K562 (cell line): ENCODE results near the gene PSMD13. TPM values are rescaled to one million over a fixed set of nuclear protein-coding genes. Genes with fewer than 3 reads are reported as not detected.

Experiments used
- ATAC-seq: fragments of 200-7000 bp; cut with Tn5 transposase; 3 replicates; pipeline ENCODE4 v1.9.1; 2020; ENCODE audit warnings: moderate library complexity
- BruUV-seq: library from RNA; stranded (reverse); fragments of 400-500 nt; replicated peaks from 2 replicates; lab custom pipeline; 2021; lab: Mats Ljungman, UMichigan
- CTCF ChIA-PET: fragments of 300-600 bp; formaldehyde crosslinking; extraction: SDS; loops from one replicate; lab custom pipeline; 2021; ENCODE audit warnings: low intra/inter-chr PET ratio; lab: Yijun Ruan, JAX
- POLR2A ChIA-PET: fragments of 300-600, 350-650 bp; sonication (Branson Sonifier 250); formaldehyde crosslinking; extraction: SDS; loops from one replicate; lab custom pipeline; 2021; ENCODE audit warnings: antibody characterized with exemption, inconsistent platforms; lab: Yijun Ruan, JAX
- DNase-seq, 4 experiments: peaks; one replicate each; pipeline versions ENCODE4 v3.0.0 to v3.0.0-alpha.2; 2011 to 2018; ENCODE audit warnings: low spot score in 3 of 4, mixed read lengths in 3 of 4; ENCODE audit errors: extremely low read depth in 1 of 4
- FAIRE-seq: peaks from 2 replicates; lab custom pipeline; 2011; peaks lifted over from hg19 to GRCh38; lab: Jason Lieb, UNC
- H2AFZ ChIP-seq: 2 replicates; pipeline ENCODE4 v1.6.0; 2011; ENCODE audit warnings: low read depth, low read length, control low read depth, inconsistent platforms
- H3K27ac ChIP-seq: fragments of 200-600 bp; 3 replicates; pipeline ENCODE4 v1.8.0; 2011; ENCODE audit warnings: low read depth, mild to moderate bottlenecking, control low read depth, inconsistent platforms, low read length, moderate library complexity, mixed read lengths; ENCODE audit errors: extremely low read depth
- H3K27me3 ChIP-seq, 2 experiments: fragments of 300-600 bp in 1 of 2; 2 replicates in 1 of 2; 3 replicates in 1 of 2; pipeline versions ENCODE4 v1.6.0 to v1.8.0; 2011; ENCODE audit warnings: inconsistent platforms in 2 of 2, low read length in 2 of 2, mild to moderate bottlenecking in 1 of 2, mixed read lengths in 1 of 2, moderate library complexity in 1 of 2; ENCODE audit not compliant: control insufficient read depth in 2 of 2, insufficient read depth in 2 of 2
- H3K36me3 ChIP-seq: fragments of 300-600 bp; 3 replicates; pipeline ENCODE4 v1.8.0; 2011; ENCODE audit warnings: mild to moderate bottlenecking, low read length, inconsistent platforms; ENCODE audit not compliant: control insufficient read depth, insufficient read depth
- H3K4me1 ChIP-seq, 2 experiments: fragments of 200-600 bp in 1 of 2; replicated peaks in 1 of 2; 2 replicates in 1 of 2; 3 replicates in 1 of 2; pipeline versions ENCODE4 v1.5.1 to v1.8.0; 2011; ENCODE audit warnings: inconsistent platforms in 2 of 2, low read length in 2 of 2, mild to moderate bottlenecking in 1 of 2, mixed read lengths in 1 of 2, moderate library complexity in 1 of 2; ENCODE audit not compliant: control insufficient read depth in 2 of 2, insufficient read depth in 2 of 2
- H3K4me2 ChIP-seq: 2 replicates; pipeline ENCODE4 v1.6.1; 2011; ENCODE audit warnings: low read length, control low read depth, inconsistent platforms, mixed read lengths; ENCODE audit not compliant: insufficient read depth
- H3K4me3 ChIP-seq: fragments of 200-600 bp; sonication (generic), shearing (Covaris generic); 2 replicates; pipeline ENCODE4 v1.5.1; 2016; ENCODE audit warnings: control low read depth, inconsistent platforms
- H3K79me2 ChIP-seq: fragments of 200-600 bp; 3 replicates; pipeline ENCODE4 v1.8.0; 2011; ENCODE audit warnings: low read length, inconsistent platforms; ENCODE audit not compliant: control insufficient read depth, insufficient read depth
- H3K9ac ChIP-seq, 2 experiments: 2 replicates each; pipeline versions ENCODE4 v1.6.0 to v1.6.1; 2011; ENCODE audit warnings: low read depth in 2 of 2, low read length in 2 of 2, control low read depth in 1 of 2, inconsistent platforms in 1 of 2, mild to moderate bottlenecking in 1 of 2, mixed read lengths in 1 of 2; ENCODE audit not compliant: insufficient read depth in 1 of 2
- H3K9me1 ChIP-seq: one replicate; pipeline ENCODE4 v1.6.0; 2011; ENCODE audit warnings: inconsistent platforms, mild to moderate bottlenecking, low read length, moderate library complexity; ENCODE audit not compliant: control insufficient read depth, insufficient read depth
- H3K9me3 ChIP-seq: replicated peaks from 2 replicates; pipeline ENCODE4 v1.5.1; 2011; ENCODE audit warnings: low read depth, low read length, inconsistent platforms; ENCODE audit not compliant: control insufficient read depth, insufficient read depth
- H4K20me1 ChIP-seq: replicated peaks from 2 replicates; pipeline ENCODE4 v1.6.1; 2011; ENCODE audit warnings: low read length, inconsistent platforms, mixed read lengths; ENCODE audit not compliant: control insufficient read depth, insufficient read depth
- BDP1 ChIP-seq: IDR thresholded peaks from 3 replicates; pipeline ENCODE4 v1.6.1; 2011; ENCODE audit not compliant: insufficient read length, insufficient read depth
- CBX3 ChIP-seq, 2 experiments: IDR thresholded peaks; 1 replicate in 1 of 2; 2 replicates in 1 of 2; pipeline ENCODE4 v1.6.1; 2012; ENCODE audit warnings: inconsistent platforms in 2 of 2, low read length in 2 of 2, borderline replicate concordance in 1 of 2, control low read depth in 1 of 2
- GATA2 ChIP-seq: sonication (generic); formaldehyde crosslinking; IDR thresholded peaks from 2 replicates; pipeline ENCODE4 v1.4.0; 2020; ENCODE audit warnings: mild to moderate bottlenecking, missing genetic modification reagents
- KAT7 ChIP-seq: sonication (generic); formaldehyde crosslinking; IDR thresholded peaks from 2 replicates; pipeline ENCODE4 v1.8.0; 2022; ENCODE audit warnings: missing genetic modification reagents, mild to moderate bottlenecking, borderline replicate concordance
- KDM5B ChIP-seq: fragments of 200-600 bp; sonication (generic); IDR thresholded peaks from 2 replicates; pipeline ENCODE4 v1.6.1; 2012; ENCODE audit warnings: low read depth, mild to moderate bottlenecking, moderate library complexity, low read length, control low read depth, inconsistent platforms; ENCODE audit not compliant: insufficient replicate concordance
- LEF1 ChIP-seq: fragments of 450-650 bp; IDR thresholded peaks from 2 replicates; pipeline ENCODE4 v1.6.1; 2016; ENCODE audit warnings: mild to moderate bottlenecking
- MEF2A ChIP-seq: IDR thresholded peaks from 2 replicates; pipeline ENCODE4 v1.6.1; 2011; ENCODE audit warnings: low read depth, mild to moderate bottlenecking, low read length, moderate library complexity; ENCODE audit not compliant: control insufficient read depth
- POLR2A ChIP-seq: fragments of 450-650 bp; conservative IDR thresholded peaks from 2 replicates; pipeline ENCODE4 v1.6.1; 2016
- POLR2B ChIP-seq: fragments of 450-650 bp; IDR thresholded peaks from 2 replicates; pipeline ENCODE4 v1.6.1; 2018; ENCODE audit warnings: low read depth; ENCODE audit not compliant: partially characterized antibody
- POLR2G ChIP-seq: fragments of 200-400 bp; formaldehyde crosslinking; IDR thresholded peaks from 2 replicates; pipeline ENCODE4 v1.6.1; 2017; ENCODE audit warnings: low read depth, mild to moderate bottlenecking, antibody characterized with exemption, low read length, moderate library complexity
- SPI1 ChIP-seq: IDR thresholded peaks from 2 replicates; pipeline ENCODE4 v1.6.1; 2011; ENCODE audit warnings: low read depth, low read length, control low read depth, borderline replicate concordance
- TAF7 ChIP-seq: fragments of 450-650 bp; IDR thresholded peaks from 2 replicates; pipeline ENCODE4 v1.6.1; 2016; ENCODE audit warnings: missing genetic modification characterization, missing compliant biosample characterization
- ZNF764 ChIP-seq: fragments of 250-450 bp; sonication (Bioruptor Pico); IDR thresholded peaks from 2 replicates; pipeline ENCODE4 v1.4.0; 2020; ENCODE audit warnings: low read depth, mild to moderate bottlenecking, moderate library complexity
- WGBS: fragments of 100-300 bp; shearing (Covaris generic); methylation state at CpG from one replicate; pipeline ENCODE4 v1.1.6; 2016; ENCODE audit warnings: low coverage, mixed read lengths; ENCODE audit not compliant: insufficient coverage; ENCODE audit errors: missing lambda C conversion rate; 5-methylcytosine and 5-hydroxymethylcytosine counted together
- in situ Hi-C: fragments of 300-500 bp; cut with MboI; formaldehyde crosslinking; loops from 4 replicates; pipeline ENCODE4 v1.15.0; 2018; ENCODE audit warnings: inconsistent platforms, mixed read lengths
- intact Hi-C: fragments of 100-400 bp; cut with micrococcal nuclease; formaldehyde crosslinking; loops from 2 replicates; pipeline ENCODE4 v1.14.2; 2022
- polyA plus RNA-seq, 8 experiments: library from polyadenylated mRNA; depleted of rRNA in 4 of 8; stranded (reverse) in 5 of 8; unstranded in 3 of 8; fragments of >200 nt; fragmentation: Nextera tagmentation in 2 of 8; fragmentation: Illumina TruSeq in 1 of 8; extraction: Ambion mirVana in 2 of 8; extraction: Trizol in 1 of 8; gene quantifications; 2 replicates each; pipeline versions ENCODE4 v1.2.1 to v1.2.3, GENCODE V29; 2011 to 2014; ENCODE audit warnings: inconsistent platforms in 1 of 8, missing spikeins in 1 of 8
- total RNA-seq, 7 experiments: library from RNA; depleted of rRNA in 6 of 7; stranded (reverse); fragments of >200 nt in 6 of 7; fragmentation: Illumina TruSeq in 2 of 7; extraction: Trizol in 2 of 7; gene quantifications; 2 replicates each; pipeline versions ENCODE4 v1.2.1 to v1.2.3, GENCODE V29; 2011 to 2021; ENCODE audit warnings: low replicate concordance in 1 of 7
- TF ChIP-seq, protein P1 (sequence below): sonication (generic); formaldehyde crosslinking; IDR thresholded peaks from 2 replicates; pipeline ENCODE4 v1.8.0; 2022; ENCODE audit warnings: mild to moderate bottlenecking, missing genetic modification reagents
- TF ChIP-seq, protein P2 (sequence below): IDR thresholded peaks from 2 replicates; pipeline ENCODE4 v1.6.1; 2012; ENCODE audit warnings: low read depth, low read length, improper control_type of control experiment, borderline replicate concordance

PSMD13 gene
- total and polyA plus RNA-seq, 9 of the 15 experiments (the other 6 are each of a cell fraction or from before 2014, with no cell fraction given), result 185 to 383 (median 267) TPM

DNA sequence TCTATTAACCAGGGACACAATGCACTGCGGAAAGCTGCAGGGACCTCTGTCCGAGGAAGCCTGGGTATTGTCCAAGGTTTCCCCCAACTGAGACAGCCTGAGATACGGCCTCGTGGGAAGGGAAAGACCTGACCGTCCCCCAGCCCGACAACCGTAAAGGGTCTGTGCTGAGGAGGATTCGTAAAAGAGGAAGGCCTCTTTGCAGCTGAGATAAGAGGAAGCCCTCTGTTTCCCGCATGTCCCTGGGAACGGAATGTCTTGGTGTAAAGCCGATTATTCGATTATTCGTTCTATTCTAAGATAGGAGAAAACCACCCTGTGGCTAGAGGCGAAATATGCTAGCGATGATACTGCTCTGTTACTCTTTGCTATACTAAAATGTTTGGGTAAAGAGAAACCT lies 34.8 kb upstream of the PSMD13 start:
- no peaks in the 10 kb centered on the region for H3K9me1 ChIP-seq
- TF ChIP-seq KAT7, result peak; percentile 51; the same call in 1 of the 2 replicates
- peak; percentile 10 for TF ChIP-seq KDM5B
- TF ChIP-seq SPI1, result peak; percentile 80; the same call in 1 of the 2 replicates
- TF ChIP-seq GATA2 (CRISPR knock-in tag), result no peak
- TF ChIP-seq, all 486 proteins: peak for 3
- Histone ChIP-seq H4K20me1 (peaks cover 25% of the 10 kb centered on the region), H3K4me1 (peaks cover 24 to 57% of the 10 kb centered on the region in 2 experiments; a peak in 4 of 5 replicates), H3K9ac (no peak overlapping the region), H3K27me3 (no peaks in the 10 kb centered on the region), H3K4me2 (no peak overlapping the region), H3K27ac (no peak overlapping the region), H3K9me3 (no peaks in the 10 kb centered on the region), H3K79me2 (peaks cover 32% of the 10 kb centered on the region), H3K36me3 (peaks cover 52% of the 10 kb centered on the region), H2AFZ (no peak overlapping the region), H3K4me3 (no peak overlapping the region)
- FAIRE-seq (no peak), ATAC-seq (no peak), DNase-seq (no peak)
- ChIA-PET POLR2A (interaction anchor here (0.9 kb wide), 1 partner anchor 10 kb away, joined by 3 read pairs; no protein-coding TSS in a partner anchor), CTCF (no interaction called here)
- in situ Hi-C loops, result no loop called here
- no TSS peak for BruUV-seq
- WGBS, result 68% methylated on average over 15 of the region's 15 CpGs
- intact Hi-C loops, result no loop called here

- Histone ChIP-seq H3K4me3 (no peak overlapping the region), H3K9me3 (no peaks in the 10 kb centered on the region), H3K9ac (no peak overlapping the region), H3K4me1 (peaks cover 24 to 54% of the 10 kb centered on the region in 2 experiments; a peak in 4 of 5 replicates), H3K79me2 (peaks cover 35% of the 10 kb centered on the region), H3K9me1 (no peaks in the 10 kb centered on the region), H3K36me3 (peaks cover 52% of the 10 kb centered on the region), H4K20me1 (peaks cover 25% of the 10 kb centered on the region), H3K27me3 (no peaks in the 10 kb centered on the region), H2AFZ (no peak overlapping the region), H3K27ac (no peak overlapping the region), H3K4me2 (no peak overlapping the region)
- WGBS, result 70% methylated on average over 8 of the region's 8 CpGs
- no peak for DNase-seq
- BruUV-seq, result no TSS peak
- intact Hi-C loops (no loop called here), in situ Hi-C loops (no loop called here)
- ChIA-PET POLR2A (interaction anchor here (0.9 kb wide), 1 partner anchor 10 kb away, joined by 3 read pairs; no protein-coding TSS in a partner anchor), CTCF (no interaction called here)
- no peak for ATAC-seq
- no peak for FAIRE-seq
- TF ChIP-seq POLR2A (0 out of 2 replicates have a peak, but pooled peaks have one; percentile 13), POLR2G (0 out of 2 replicates have a peak, but pooled peaks have one; percentile 25), ZNF764 (CRISPR knock-in tag) (no peak), CBX3 (IDR thresholded peaks at IDR 0.05; ENCODE audit: borderline replicate concordance in 1 of 2, low read length in 2 of 2) (no peak), TAF7 (tag) (no peak), MEF2A (no peak), BDP1 (no peak), LEF1 (no peak), POLR2B (no peak)
- TF ChIP-seq, protein P1, sequence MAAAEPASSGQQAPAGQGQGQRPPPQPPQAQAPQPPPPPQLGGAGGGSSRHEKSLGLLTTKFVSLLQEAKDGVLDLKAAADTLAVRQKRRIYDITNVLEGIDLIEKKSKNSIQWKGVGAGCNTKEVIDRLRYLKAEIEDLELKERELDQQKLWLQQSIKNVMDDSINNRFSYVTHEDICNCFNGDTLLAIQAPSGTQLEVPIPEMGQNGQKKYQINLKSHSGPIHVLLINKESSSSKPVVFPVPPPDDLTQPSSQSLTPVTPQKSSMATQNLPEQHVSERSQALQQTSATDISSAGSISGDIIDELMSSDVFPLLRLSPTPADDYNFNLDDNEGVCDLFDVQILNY, result no peak
- TF ChIP-seq, protein P2, sequence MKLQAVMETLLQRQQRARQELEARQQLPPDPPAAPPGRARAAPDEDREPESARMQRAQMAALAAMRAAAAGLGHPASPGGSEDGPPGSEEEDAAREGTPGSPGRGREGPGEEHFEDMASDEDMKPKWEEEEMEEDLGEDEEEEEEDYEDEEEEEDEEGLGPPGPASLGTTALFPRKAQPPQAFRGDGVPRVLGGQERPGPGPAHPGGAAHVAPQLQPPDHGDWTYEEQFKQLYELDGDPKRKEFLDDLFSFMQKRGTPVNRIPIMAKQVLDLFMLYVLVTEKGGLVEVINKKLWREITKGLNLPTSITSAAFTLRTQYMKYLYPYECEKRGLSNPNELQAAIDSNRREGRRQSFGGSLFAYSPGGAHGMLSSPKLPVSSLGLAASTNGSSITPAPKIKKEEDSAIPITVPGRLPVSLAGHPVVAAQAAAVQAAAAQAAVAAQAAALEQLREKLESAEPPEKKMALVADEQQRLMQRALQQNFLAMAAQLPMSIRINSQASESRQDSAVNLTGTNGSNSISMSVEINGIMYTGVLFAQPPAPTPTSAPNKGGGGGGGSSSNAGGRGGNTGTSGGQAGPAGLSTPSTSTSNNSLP, result no peak
Observed at GRCh38 chr11:202490-202889, 34.3 kb upstream of the PSMD13 start.
